Measurements from ENCODE around the gene C15orf39. TPM values are rescaled to one million over a fixed set of nuclear protein-coding genes. Genes with fewer than 3 reads are reported as not detected.
"Not testable (repeated sequence)": the region's sequence is repeated elsewhere in the genome, so short reads cannot be mapped to it uniquely, and the experiment has no call there.

C15orf39 gene
- total and polyA plus RNA-seq, 4 donors, result 2.6 to 15.0 (median 10.3) TPM

DNA sequence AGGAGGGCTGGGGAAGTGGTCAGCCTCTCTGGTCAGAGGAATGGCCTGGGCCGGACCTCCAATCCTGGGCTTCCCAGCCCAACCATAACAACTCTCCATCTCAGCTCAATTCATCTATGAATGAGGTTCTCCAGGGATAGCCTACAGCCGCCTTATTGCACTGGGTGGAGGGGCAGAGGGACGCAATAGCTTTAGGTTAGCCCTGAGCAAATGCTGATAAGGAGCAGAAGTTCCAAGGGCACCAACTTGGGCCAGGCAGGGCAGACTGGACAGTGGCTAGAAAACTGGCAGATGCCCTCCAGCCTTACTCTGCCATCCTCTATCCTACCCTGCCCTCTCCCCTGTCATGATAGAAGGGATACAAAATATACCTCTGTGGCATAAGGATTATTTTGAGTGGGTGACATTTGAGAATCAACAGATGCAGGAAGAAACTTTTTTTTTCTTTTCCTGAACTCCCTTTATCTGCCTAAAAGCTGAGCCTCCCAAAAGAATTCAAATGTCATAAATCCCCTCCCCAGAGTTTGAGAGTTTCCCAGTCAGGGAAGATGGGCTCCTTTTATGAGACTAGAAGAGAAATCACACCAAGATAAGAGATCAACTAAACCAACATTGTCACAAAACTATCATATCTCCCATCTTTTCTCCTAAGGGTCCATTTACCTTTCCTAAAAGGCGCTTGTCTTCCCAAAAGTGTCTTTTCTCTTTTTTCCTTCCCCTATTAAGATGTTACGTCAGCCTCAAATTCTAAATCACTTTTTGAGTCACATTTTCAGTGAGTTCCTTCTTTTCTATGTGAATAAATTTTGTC is 40.4 kb upstream of the C15orf39 start:
- 88% methylated on average over 3 of the region's 5 CpGs for WGBS (ENCODE audit: insufficient coverage)

DNA sequence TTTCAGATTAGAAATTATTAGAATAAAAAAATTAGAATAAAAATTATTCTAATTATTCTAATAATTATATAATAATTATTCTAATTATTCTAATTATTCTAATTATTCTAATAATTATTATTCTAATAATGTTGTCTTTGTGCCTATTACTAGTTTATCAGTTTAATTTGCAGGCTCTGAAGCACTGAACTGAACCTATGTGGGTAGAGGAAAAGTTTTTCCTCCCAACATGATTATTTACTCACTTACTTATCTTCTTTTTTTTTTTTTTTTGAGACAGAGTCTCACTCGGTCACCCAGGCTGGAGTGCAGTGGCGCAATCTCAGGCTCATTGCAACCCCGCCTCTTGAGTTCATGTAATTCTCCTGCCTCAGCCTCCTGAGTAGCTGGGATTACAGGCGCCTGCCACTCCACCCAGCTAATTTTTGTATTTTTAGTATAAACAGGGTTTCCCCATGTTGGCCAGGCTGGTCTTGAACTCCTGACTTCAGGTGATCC is 39.7 kb upstream of the C15orf39 start:
- H3K9me3 ChIP-seq (ENCODE audit: control insufficient read depth, insufficient read depth, low read length), result no peaks in the 10 kb centered on the region
- no CpG with 5 or more reads among the region's 4 CpGs for WGBS (ENCODE audit: insufficient coverage)
- no peak overlapping the region for H3K4me3 ChIP-seq (ENCODE audit: low read depth, low read length)
- H3K36me3 ChIP-seq (ENCODE audit: control insufficient read depth, insufficient read depth, low read length), result no peaks in the 10 kb centered on the region
- H3K27ac ChIP-seq (ENCODE audit: low read depth, low read length), result no peak overlapping the region
- no peaks in the 10 kb centered on the region for H3K27me3 ChIP-seq (ENCODE audit: control insufficient read depth, insufficient read depth, low read length)
- DNase-seq (ENCODE audit: low read depth in 4 of 6, low spot score in 6 of 6), result no peak
- no peaks in the 10 kb centered on the region for H3K4me1 ChIP-seq (ENCODE audit: control insufficient read depth, insufficient read depth, low read length)

More for the DNA sequence above, 40.4 kb upstream of the C15orf39 start:
- H3K4me3 ChIP-seq (ENCODE audit: low read depth, low read length), result no peak overlapping the region
- no peaks in the 10 kb centered on the region for H3K9me3 ChIP-seq (ENCODE audit: control insufficient read depth, insufficient read depth, low read length)
- H3K27me3 ChIP-seq (ENCODE audit: control insufficient read depth, insufficient read depth, low read length), result no peaks in the 10 kb centered on the region
- H3K27ac ChIP-seq (ENCODE audit: low read depth, low read length), result no peak overlapping the region
- no peaks in the 10 kb centered on the region for H3K36me3 ChIP-seq (ENCODE audit: control insufficient read depth, insufficient read depth, low read length)
- no peaks in the 10 kb centered on the region for H3K4me1 ChIP-seq (ENCODE audit: control insufficient read depth, insufficient read depth, low read length)
- no peak for DNase-seq (ENCODE audit: low read depth in 4 of 6, low spot score in 6 of 6)

DNA sequence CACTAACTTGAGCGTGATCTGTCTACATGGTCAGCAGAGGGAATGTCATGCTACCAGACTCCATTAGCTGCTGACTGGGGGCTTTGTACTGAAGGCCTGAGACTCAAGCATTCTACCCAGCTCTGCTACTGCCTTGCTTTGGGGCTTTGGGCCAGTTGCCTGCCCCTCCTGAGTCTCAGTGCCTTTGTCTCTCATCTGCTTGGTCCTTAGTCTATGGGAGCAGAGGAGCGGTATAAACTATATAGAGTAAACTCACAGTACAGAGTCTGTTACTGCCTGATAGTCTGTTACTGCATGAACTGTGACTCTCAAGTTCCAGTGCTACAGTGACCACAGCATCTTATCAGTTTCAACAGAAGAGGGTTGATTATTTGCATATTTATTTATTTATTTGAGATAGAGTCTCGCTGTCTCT is 38.5 kb upstream of the C15orf39 start:
- H3K27ac ChIP-seq (ENCODE audit: low read depth, low read length), result no peak overlapping the region
- no peaks in the 10 kb centered on the region for H3K9me3 ChIP-seq (ENCODE audit: control insufficient read depth, insufficient read depth, low read length)
- H3K27me3 ChIP-seq (ENCODE audit: control insufficient read depth, insufficient read depth, low read length), result no peaks in the 10 kb centered on the region
- 90% methylated on average over 1 of the region's 3 CpGs for WGBS (ENCODE audit: insufficient coverage)
- H3K4me1 ChIP-seq (ENCODE audit: control insufficient read depth, insufficient read depth, low read length), result no peaks in the 10 kb centered on the region
- H3K4me3 ChIP-seq (ENCODE audit: low read depth, low read length), result no peak overlapping the region
- no peak for DNase-seq (ENCODE audit: low read depth in 4 of 6, low spot score in 6 of 6)
- no peaks in the 10 kb centered on the region for H3K36me3 ChIP-seq (ENCODE audit: control insufficient read depth, insufficient read depth, low read length)

DNA sequence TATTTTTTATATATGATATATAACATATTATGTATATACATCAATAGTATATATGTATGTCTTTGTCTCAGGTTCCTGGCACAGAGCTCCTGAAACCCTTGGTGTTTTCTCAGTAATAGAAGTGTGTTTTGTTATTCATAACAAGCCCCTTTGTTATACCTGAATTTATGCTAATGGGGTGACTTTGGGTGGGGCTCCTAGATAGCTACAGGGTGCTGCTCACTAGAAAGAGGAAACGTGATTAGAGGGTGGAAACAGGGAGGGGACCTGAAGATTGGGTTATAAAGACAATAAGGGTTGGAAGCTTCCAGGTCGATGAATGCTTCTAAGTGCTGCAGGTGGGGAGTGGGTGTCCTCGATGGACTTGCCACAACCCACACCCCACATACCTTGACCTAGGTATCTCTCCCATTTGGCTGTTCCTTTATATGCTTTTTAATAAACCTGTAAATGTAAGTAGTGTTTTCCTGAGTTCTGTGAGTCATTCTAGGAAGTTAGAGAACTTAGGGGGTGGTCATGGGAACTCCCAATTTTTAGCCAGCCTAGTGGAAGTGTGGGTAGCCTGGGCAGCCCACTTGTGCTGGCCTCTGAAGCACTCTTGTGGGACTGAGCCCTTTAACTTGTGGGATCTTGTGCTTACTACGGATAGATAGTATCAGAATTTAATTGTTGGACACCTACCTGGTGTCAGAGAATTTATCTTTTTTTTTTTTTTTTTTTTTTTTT is 36.9 kb upstream of the C15orf39 start:
- Histone ChIP-seq H3K4me1 (ENCODE audit: control insufficient read depth, insufficient read depth, low read length) (no peaks in the 10 kb centered on the region), H3K9me3 (ENCODE audit: control insufficient read depth, insufficient read depth, low read length) (no peaks in the 10 kb centered on the region), H3K27ac (ENCODE audit: low read depth, low read length) (no peak overlapping the region), H3K4me3 (ENCODE audit: low read depth, low read length) (no peak overlapping the region), H3K36me3 (ENCODE audit: control insufficient read depth, insufficient read depth, low read length) (no peaks in the 10 kb centered on the region), H3K27me3 (ENCODE audit: control insufficient read depth, insufficient read depth, low read length) (no peaks in the 10 kb centered on the region)
- WGBS (ENCODE audit: insufficient coverage), result 78% methylated on average over 1 of the region's 4 CpGs
- DNase-seq (ENCODE audit: low read depth in 4 of 6, low spot score in 6 of 6), result no peak

DNA sequence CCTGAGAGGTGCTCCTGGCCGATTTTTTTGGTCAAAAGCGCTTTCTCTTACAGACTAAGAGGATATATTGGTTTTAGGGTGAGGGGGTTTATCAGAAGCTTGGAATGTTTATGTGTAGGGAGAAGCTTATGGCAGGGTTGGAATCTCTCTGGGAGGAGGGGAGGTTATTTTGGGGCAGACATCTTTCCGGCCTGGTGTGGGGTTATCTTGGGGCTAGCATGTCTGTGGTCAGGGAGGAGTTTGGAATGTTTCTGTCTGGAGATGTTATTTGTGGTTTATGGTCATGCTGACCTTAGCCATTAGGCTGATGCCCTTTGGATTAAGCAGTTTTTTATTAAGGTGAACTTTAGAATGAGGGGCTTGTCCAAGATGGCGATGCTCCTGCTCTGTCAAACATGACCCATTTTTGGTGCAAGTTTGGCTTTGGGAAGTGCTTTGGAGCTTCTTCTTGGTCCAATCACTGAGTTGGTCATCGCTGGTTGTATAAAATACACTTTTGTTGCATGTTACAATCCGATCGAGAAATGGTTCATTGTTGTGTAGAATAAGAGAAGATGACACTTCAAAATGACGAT is 35.1 kb upstream of the C15orf39 start:
- 80% methylated on average over 7 of the region's 8 CpGs for WGBS (ENCODE audit: insufficient coverage)
- H3K36me3 ChIP-seq (ENCODE audit: control insufficient read depth, insufficient read depth, low read length); H3K9me3 ChIP-seq (ENCODE audit: control insufficient read depth, insufficient read depth, low read length); H3K4me3 ChIP-seq (ENCODE audit: low read depth, low read length); DNase-seq (ENCODE audit: low read depth in 4 of 6, low spot score in 6 of 6); H3K4me1 ChIP-seq (ENCODE audit: control insufficient read depth, insufficient read depth, low read length); H3K27ac ChIP-seq (ENCODE audit: low read depth, low read length); H3K27me3 ChIP-seq (ENCODE audit: control insufficient read depth, insufficient read depth, low read length): not testable (repeated sequence)

DNA sequence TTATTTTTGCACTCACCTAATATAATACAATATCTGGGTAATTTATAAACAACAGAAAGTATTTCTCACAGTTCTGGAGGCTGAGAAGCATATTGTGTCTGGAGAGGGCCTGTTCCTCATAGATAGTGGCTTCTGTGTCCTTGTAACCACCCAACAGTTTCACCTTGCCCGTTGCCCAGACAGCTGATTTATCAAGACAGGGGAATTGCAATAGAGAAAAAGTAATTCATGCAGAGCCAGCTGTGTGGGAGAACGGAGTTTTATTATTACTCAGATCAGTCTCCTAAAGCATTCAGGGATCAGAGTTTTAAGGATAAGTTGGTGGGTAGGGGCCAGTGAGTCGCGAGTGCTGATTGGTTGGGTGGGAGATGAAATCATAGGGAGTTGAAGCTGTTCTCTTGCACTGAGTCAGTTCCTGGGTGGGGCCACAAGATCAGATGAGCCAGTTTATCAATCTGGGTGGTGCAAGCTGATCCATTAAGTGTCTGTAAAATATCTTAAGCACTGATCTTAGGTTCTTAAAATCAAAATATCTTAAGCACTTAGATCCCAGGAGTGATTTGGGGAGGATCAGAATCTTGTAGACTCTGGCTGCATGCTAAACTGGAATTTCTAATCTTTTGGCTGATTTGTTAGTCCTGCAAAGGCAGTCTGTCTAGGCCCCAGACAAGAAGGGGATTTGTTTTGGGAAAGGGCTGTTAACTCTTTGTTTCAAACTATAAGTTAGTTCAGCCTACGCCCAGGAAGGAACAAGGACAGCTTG is 33.9 kb upstream of the C15orf39 start:
- H3K36me3 ChIP-seq (ENCODE audit: control insufficient read depth, insufficient read depth, low read length), result no peaks in the 10 kb centered on the region
- H3K4me3 ChIP-seq (ENCODE audit: low read depth, low read length), result no peak overlapping the region
- DNase-seq (ENCODE audit: low read depth in 4 of 6, low spot score in 6 of 6), result peak in 1 of 6 donors; percentile 33
- 77% methylated on average over 3 of the region's 5 CpGs for WGBS (ENCODE audit: insufficient coverage)
- no peak overlapping the region for H3K27ac ChIP-seq (ENCODE audit: low read depth, low read length)
- H3K9me3 ChIP-seq (ENCODE audit: control insufficient read depth, insufficient read depth, low read length), result no peaks in the 10 kb centered on the region
- H3K4me1 ChIP-seq (ENCODE audit: control insufficient read depth, insufficient read depth, low read length), result no peaks in the 10 kb centered on the region
- H3K27me3 ChIP-seq (ENCODE audit: control insufficient read depth, insufficient read depth, low read length), result no peaks in the 10 kb centered on the region

DNA sequence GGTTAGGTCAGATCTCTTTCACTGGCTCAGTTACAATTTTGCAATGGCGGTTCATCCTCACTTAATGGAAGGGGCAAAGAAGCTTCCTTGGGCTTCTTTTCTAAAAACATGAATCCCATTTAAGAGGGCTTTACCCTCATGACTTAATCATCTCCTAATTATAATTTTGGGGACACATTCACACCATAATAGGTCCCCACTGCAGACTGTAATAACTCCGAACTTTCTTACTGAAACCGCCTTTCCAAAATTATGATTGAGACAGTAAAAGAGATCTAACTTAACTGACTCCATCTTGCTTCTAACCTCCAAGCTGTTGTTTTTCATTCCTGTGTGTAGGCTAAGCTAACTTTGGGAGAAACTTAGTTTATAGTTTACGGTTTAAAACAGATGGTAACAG is 33.3 kb upstream of the C15orf39 start:
- Histone ChIP-seq H3K36me3 (ENCODE audit: control insufficient read depth, insufficient read depth, low read length) (no peaks in the 10 kb centered on the region), H3K9me3 (ENCODE audit: control insufficient read depth, insufficient read depth, low read length) (no peaks in the 10 kb centered on the region), H3K4me3 (ENCODE audit: low read depth, low read length) (no peak overlapping the region), H3K27ac (ENCODE audit: low read depth, low read length) (no peak overlapping the region), H3K4me1 (ENCODE audit: control insufficient read depth, insufficient read depth, low read length) (no peaks in the 10 kb centered on the region), H3K27me3 (ENCODE audit: control insufficient read depth, insufficient read depth, low read length) (no peaks in the 10 kb centered on the region)
- WGBS (ENCODE audit: insufficient coverage), result 0% methylated on average over 1 of the region's 4 CpGs
- no peak for DNase-seq (ENCODE audit: low read depth in 4 of 6, low spot score in 6 of 6)

DNA sequence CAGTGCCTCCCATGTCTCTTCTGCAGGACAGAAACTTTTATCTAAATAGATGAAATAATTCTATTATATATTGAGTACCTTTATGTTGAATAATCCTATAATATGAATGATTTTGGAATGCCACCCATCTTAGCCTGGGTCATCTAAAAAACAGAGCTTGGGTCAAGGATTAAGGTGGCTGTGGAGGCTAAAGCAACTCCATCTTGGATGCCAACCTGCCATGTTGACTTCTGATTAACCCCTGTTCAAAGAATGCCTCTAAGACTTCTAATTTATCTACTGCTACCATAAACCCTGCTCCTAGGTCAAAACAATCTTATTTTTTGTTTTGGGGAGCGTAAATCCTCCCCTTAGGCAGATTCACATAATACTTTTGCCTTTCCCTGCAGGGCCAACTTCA is 31.5 kb upstream of the C15orf39 start:
- Histone ChIP-seq H3K36me3 (ENCODE audit: control insufficient read depth, insufficient read depth, low read length) (no peaks in the 10 kb centered on the region), H3K4me1 (ENCODE audit: control insufficient read depth, insufficient read depth, low read length) (no peaks in the 10 kb centered on the region), H3K27me3 (ENCODE audit: control insufficient read depth, insufficient read depth, low read length) (no peaks in the 10 kb centered on the region), H3K9me3 (ENCODE audit: control insufficient read depth, insufficient read depth, low read length) (no peaks in the 10 kb centered on the region), H3K4me3 (ENCODE audit: low read depth, low read length) (no peak overlapping the region), H3K27ac (ENCODE audit: low read depth, low read length) (no peak overlapping the region)
- WGBS (ENCODE audit: insufficient coverage), result 100% methylated on average over 1 of the region's 1 CpG
- no peak for DNase-seq (ENCODE audit: low read depth in 4 of 6, low spot score in 6 of 6)

DNA sequence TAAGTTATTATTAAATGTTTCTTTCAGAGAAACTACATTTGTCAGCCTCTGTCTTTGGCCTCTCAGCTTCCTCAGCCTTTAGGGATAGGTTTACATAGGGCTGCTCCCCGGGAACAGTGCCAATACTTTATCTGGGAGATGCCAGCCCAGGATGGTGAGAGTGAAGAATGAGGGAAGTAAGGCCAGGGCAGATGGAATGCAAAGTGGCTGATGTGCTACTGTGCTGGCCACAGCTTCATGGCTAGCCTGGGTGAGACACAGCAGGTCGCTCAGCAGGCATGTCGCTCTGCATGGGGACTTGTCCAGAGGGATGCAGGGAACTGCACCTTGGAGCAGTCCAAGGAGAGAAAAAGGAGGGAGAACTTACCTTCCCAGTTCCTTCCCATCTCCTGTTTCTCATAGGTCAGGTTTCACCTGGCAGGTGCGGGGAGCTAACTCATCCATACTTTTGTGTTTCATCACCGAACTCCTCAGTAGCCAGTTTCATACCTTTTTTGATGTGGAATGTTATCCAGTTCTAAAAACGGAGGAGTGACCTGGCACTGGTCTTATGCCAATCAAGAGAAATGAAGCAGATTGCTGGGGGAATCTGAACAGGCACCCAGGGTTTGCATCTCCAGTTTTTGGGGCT is 30.9 kb upstream of the C15orf39 start:
- Histone ChIP-seq H3K4me3 (ENCODE audit: low read depth, low read length) (no peak overlapping the region), H3K36me3 (ENCODE audit: control insufficient read depth, insufficient read depth, low read length) (no peaks in the 10 kb centered on the region), H3K27ac (ENCODE audit: low read depth, low read length) (no peak overlapping the region), H3K27me3 (ENCODE audit: control insufficient read depth, insufficient read depth, low read length) (no peaks in the 10 kb centered on the region), H3K4me1 (ENCODE audit: control insufficient read depth, insufficient read depth, low read length) (no peaks in the 10 kb centered on the region), H3K9me3 (ENCODE audit: control insufficient read depth, insufficient read depth, low read length) (no peaks in the 10 kb centered on the region)
- WGBS (ENCODE audit: insufficient coverage), result 80% methylated on average over 4 of the region's 6 CpGs
- DNase-seq (ENCODE audit: low read depth in 4 of 6, low spot score in 6 of 6), result no peak

All from spinal cord (tissue), 10 donors.